ENCODE results near the gene BAZ2B. TPM values are rescaled to one million over a fixed set of nuclear protein-coding genes. Genes with fewer than 3 reads are reported as not detected.
A peak's percentile ranks its signal among the peaks of the same experiment; 100 is the strongest.

BAZ2B gene
- total RNA-seq, 1 donor from 2014 or later: 37.4 TPM

DNA sequence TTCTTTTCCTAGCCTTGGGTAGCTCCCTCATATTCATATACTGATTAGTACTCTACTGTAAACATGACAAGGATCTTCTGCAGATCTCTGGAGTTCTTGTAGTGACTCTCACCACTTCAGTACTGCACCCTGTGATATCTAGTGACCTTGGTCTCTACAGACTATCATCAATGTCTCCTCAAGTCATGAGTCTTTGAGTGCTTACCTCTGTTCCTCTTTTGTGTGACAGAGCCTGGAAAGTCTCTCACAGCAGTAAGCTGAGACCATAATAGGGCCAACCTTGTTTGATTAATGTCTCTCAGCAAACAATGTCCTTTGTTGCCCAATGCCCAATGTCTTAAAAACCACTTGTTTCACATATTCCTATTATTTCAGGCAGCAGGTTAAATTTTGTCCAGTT is 34.2 kb upstream of the BAZ2B start:
- TF ChIP-seq, protein P1, sequence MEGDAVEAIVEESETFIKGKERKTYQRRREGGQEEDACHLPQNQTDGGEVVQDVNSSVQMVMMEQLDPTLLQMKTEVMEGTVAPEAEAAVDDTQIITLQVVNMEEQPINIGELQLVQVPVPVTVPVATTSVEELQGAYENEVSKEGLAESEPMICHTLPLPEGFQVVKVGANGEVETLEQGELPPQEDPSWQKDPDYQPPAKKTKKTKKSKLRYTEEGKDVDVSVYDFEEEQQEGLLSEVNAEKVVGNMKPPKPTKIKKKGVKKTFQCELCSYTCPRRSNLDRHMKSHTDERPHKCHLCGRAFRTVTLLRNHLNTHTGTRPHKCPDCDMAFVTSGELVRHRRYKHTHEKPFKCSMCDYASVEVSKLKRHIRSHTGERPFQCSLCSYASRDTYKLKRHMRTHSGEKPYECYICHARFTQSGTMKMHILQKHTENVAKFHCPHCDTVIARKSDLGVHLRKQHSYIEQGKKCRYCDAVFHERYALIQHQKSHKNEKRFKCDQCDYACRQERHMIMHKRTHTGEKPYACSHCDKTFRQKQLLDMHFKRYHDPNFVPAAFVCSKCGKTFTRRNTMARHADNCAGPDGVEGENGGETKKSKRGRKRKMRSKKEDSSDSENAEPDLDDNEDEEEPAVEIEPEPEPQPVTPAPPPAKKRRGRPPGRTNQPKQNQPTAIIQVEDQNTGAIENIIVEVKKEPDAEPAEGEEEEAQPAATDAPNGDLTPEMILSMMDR (IDR thresholded peaks at IDR 0.05; ENCODE audit: insufficient read depth, low read length, severe bottlenecking): no peak
- no peak overlapping the region for H3K4me3 ChIP-seq (ENCODE audit: low read depth, low read length)
- FAIRE-seq (no peak), DNase-seq (ENCODE audit: low read depth) (no peak)
- H3K36me3 ChIP-seq (ENCODE audit: control insufficient read depth, insufficient read depth, low read length): no peaks in the 10 kb centered on the region
- H3K27me3 ChIP-seq (ENCODE audit: control insufficient read depth, insufficient read depth, low read length): no peaks in the 10 kb centered on the region

DNA sequence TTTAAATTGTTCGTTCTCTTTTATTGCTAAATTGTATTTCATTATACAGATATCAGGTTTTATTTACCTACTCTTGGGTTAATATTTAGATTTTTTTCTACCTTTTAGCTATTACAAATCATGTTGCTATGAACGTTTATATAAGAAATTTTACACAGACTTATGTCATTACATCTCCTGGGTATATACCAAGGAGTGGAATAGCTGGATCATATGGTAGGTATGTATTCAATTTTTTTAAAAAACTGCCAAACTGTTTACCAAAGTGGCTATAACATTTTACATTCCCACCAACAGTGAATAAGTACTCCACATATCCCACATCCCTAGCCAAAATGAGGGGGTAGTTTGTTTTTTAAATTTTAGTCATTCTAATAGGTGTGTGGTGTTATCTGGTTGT is 32.3 kb upstream of the BAZ2B start:
- TF ChIP-seq, protein P1 (IDR thresholded peaks at IDR 0.05; ENCODE audit: insufficient read depth, low read length, severe bottlenecking): no peak
- FAIRE-seq (no peak), DNase-seq (ENCODE audit: low read depth) (no peak)
- Histone ChIP-seq H3K36me3 (ENCODE audit: control insufficient read depth, insufficient read depth, low read length) (no peaks in the 10 kb centered on the region), H3K27me3 (ENCODE audit: control insufficient read depth, insufficient read depth, low read length) (no peaks in the 10 kb centered on the region), H3K4me3 (ENCODE audit: low read depth, low read length) (no peak overlapping the region)

DNA sequence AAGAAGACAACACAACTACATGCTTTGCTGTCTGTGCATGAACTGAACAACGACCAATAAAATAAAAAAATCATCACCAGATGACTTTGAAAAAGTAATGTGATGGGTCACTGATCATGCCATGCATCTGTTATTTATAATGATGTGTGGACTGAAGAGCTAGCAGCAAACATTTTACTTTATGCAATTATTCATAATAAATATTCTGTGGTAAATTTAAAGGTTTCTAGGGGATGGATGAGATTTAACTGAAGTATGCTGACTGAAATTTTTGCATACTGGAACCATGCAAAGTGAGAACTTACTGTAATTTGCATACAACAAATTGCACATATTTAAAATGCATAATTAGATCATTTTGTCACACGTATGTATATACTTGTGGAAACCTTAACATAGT is 31.3 kb upstream of the BAZ2B start:
- no peak overlapping the region for H3K4me3 ChIP-seq (ENCODE audit: low read depth, low read length)
- H3K36me3 ChIP-seq (ENCODE audit: control insufficient read depth, insufficient read depth, low read length): no peaks in the 10 kb centered on the region
- FAIRE-seq (no peak), DNase-seq (ENCODE audit: low read depth) (no peak)
- no peaks in the 10 kb centered on the region for H3K27me3 ChIP-seq (ENCODE audit: control insufficient read depth, insufficient read depth, low read length)
- TF ChIP-seq, protein P1 (IDR thresholded peaks at IDR 0.05; ENCODE audit: insufficient read depth, low read length, severe bottlenecking): no peak

DNA sequence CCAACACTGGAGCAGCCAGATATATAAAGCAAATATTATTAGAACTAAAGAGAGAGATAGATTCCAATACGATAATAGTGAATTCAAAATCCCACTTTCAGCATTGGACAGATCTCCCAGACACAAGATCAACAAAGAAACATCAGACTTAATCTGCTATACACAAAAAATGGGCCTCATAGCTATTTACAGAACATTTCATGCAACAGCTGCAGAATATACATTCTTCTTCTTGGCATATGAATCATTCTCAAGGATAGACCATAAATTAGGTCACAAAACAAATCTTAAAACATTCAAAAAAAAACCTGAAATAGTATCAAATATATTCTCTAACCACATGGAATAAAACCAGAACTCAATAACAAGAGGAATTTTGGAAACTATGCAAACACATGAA is 23.8 kb upstream of the BAZ2B start:
- Histone ChIP-seq H3K36me3 (ENCODE audit: control insufficient read depth, insufficient read depth, low read length) (no peaks in the 10 kb centered on the region), H3K27me3 (ENCODE audit: control insufficient read depth, insufficient read depth, low read length) (no peaks in the 10 kb centered on the region), H3K4me3 (ENCODE audit: low read depth, low read length) (no peak overlapping the region)
- FAIRE-seq (no peak), DNase-seq (ENCODE audit: low read depth) (peak; percentile 25)
- TF ChIP-seq, protein P1 (IDR thresholded peaks at IDR 0.05; ENCODE audit: insufficient read depth, low read length, severe bottlenecking): no peak

DNA sequence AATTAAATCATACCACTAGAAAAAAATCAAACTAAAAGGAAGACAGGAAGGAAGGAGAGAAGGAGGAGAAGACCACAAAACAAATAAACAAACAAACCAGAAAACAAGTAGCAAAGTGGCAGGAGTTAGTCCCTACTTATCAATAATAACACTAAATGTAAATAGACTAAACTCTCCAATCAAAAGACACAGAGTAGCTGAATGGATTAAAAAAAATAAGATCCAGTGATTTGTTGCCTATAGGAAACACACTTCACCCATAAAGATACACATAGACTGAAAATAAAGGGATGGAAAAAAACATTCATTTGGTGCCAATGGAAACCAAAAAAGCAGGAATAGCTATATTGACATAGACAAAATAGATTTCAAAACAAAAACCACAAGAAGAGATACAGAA is 23.4 kb upstream of the BAZ2B start:
- Histone ChIP-seq H3K27me3 (ENCODE audit: control insufficient read depth, insufficient read depth, low read length) (no peaks in the 10 kb centered on the region), H3K36me3 (ENCODE audit: control insufficient read depth, insufficient read depth, low read length) (no peaks in the 10 kb centered on the region), H3K4me3 (ENCODE audit: low read depth, low read length) (no peak overlapping the region)
- FAIRE-seq: no peak
- no peak for DNase-seq (ENCODE audit: low read depth)
- TF ChIP-seq, protein P1 (IDR thresholded peaks at IDR 0.05; ENCODE audit: insufficient read depth, low read length, severe bottlenecking): no peak

DNA sequence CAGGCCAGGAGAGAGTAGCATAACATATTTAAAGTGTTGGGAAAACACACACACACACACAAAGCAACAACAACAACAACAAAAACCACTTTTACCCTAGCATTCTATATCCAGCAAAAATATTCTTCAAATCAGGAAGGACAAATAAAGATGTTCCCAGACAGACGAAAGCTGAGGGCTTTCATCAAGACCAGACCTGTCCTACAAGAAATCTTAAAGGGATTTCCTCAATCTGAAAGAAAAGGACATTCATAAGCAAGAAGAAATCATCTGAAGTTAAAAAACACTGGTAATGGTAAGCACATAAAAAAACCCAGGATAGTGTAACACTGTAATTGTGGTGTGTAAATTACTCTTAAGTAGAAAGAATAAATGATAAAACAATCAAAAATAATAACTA is 22.7 kb upstream of the BAZ2B start:
- H3K36me3 ChIP-seq (ENCODE audit: control insufficient read depth, insufficient read depth, low read length): no peaks in the 10 kb centered on the region
- TF ChIP-seq, protein P1 (IDR thresholded peaks at IDR 0.05; ENCODE audit: insufficient read depth, low read length, severe bottlenecking): no peak
- no peak overlapping the region for H3K4me3 ChIP-seq (ENCODE audit: low read depth, low read length)
- H3K27me3 ChIP-seq (ENCODE audit: control insufficient read depth, insufficient read depth, low read length): no peaks in the 10 kb centered on the region
- FAIRE-seq (no peak), DNase-seq (ENCODE audit: low read depth) (peak; percentile 62)

All from bronchial epithelial cell (primary cell).